Activated CD4-positive, CD25-positive, alpha-beta regulatory T cell (primary cell): Measurements from ENCODE around the gene SLC37A3.
A peak's percentile ranks its signal among the peaks of the same experiment; 100 is the strongest.
"Not testable (repeated sequence)": the region's sequence is repeated elsewhere in the genome, so short reads cannot be mapped to it uniquely, and the experiment has no call there.

Source experiments
- DNase-seq, 4 experiments: peaks; one replicate each; lab custom pipeline; 2025; lab: John Stamatoyannopoulos, UW

SLC37A3 gene, protein sequence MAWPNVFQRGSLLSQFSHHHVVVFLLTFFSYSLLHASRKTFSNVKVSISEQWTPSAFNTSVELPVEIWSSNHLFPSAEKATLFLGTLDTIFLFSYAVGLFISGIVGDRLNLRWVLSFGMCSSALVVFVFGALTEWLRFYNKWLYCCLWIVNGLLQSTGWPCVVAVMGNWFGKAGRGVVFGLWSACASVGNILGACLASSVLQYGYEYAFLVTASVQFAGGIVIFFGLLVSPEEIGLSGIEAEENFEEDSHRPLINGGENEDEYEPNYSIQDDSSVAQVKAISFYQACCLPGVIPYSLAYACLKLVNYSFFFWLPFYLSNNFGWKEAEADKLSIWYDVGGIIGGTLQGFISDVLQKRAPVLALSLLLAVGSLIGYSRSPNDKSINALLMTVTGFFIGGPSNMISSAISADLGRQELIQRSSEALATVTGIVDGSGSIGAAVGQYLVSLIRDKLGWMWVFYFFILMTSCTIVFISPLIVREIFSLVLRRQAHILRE

DNA sequence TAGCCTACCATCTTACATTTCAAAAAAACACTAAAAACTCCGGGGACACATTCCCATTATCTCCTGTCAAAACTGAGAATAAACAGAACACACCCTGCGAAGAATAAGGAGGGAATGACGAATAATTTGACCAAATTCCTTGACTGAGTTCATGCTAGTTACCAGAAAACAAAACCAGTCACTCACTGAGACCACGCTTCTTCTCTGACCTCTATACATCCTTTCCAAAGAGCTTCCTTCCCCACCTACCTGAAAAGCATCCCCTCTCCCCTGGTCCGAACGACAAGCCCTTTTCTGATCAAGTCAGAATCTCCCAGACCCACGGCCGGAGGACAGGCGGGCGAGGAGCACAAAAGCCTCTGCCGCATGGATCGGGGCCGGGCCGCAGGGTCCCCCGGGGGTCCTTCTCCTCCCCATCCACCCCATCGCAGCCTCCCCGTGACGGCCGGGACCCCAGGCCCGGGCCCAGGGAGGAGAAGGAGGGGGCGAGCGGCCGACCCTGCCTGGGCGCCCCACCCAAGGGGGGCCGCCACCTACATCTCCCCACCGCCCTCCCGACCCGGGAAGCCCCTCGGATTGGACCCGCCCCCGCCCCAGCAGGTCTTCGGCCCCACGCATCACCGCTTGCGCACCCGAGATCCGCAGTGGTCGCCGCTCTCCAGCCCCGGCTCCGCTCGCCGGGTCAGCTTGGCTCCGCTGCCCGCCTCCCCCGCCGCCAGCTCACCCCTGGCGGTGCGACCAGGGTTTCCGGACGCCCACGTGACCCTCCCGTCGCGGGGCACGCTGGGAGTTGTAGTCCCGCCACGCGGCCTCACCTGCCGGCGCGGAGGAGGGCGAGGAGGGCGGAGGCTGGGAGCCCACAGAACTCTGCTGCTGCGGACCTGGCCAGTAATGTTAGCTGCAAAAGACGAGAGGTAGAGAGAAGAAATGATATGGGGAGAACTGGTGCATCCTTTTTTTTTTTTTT, at the start of gene SLC37A3:
Gene SLC37A3, minus strand, starts transcription at position 747 of the 967 bp plus-strand sequence. CDS start 16,004 bp downstream, outside the sequence.
- peak; percentile 78 to 82 (median 80) for DNase-seq

DNA sequence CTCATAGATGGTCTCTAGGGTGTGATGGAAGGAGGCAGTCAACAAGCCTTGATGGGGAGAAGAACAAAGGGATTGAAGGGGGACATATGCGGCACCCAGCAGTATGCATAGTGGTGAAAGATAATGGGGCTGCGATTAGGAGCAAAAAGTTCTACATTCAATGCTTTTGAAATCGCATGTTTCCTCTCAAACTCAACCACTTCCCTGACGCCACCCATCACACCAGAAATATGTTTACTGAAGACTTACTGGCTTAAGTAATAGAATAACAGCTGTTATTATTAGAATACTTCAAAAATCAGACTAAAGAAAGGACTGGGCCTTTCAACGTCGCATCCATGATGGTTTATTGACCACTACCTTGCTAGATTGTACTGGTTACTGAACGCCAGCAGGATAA, 49.5 kb upstream of the SLC37A3 start:
- DNase-seq: no peak

- DNase-seq: no peak
Observed at GRCh38 chr7:140446467-140446866, 48.1 kb upstream of the SLC37A3 start.

DNA sequence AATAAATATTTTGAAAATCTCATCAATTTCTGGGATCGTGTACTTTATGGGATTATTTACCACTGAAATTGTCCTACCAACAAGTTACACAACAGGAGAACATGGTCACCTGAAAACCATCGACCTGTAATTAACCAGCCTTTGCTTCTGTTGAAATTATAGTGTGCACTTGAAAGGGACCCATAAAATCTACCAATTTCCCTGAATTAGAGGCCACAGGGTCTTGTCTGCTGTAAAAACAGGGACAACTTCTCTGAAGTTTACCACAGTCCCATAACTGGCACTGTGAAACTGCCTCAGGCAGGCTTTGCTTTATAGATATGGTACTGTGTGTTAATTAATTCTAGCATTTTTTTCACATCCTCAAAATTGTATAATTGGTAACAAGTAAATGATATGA, 43.2 kb upstream of the SLC37A3 start:
- DNase-seq: no peak

GRCh38 chr7:140440593-140440992, 42.3 kb upstream of the SLC37A3 start:
- DNase-seq: no peak

GRCh38 chr7:140439359-140439758, 41.0 kb upstream of the SLC37A3 start:
- DNase-seq: no peak

GRCh38 chr7:140435252-140435895, 37.0 kb upstream of the SLC37A3 start:
- DNase-seq: no peak

DNA sequence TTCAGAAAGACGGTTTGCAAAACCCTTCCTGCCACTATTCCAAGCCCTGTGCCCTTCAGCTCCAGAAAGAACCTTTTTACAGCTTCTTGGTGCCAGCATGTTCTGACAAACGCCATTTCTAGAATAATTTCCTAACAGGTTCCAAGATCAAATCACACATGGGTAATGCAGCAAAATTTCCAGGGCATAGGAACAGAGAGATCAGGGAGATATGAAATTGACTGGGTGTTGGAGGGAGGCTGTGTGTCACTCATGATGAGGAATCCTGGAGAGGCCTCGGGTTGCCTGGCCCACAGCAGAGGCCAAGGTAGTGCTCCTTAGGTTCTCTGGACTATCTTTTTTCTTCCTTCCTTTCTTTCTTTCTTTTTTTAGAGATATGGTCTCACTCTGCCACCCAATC, 35.1 kb upstream of the SLC37A3 start:
- no peak for DNase-seq

DNA sequence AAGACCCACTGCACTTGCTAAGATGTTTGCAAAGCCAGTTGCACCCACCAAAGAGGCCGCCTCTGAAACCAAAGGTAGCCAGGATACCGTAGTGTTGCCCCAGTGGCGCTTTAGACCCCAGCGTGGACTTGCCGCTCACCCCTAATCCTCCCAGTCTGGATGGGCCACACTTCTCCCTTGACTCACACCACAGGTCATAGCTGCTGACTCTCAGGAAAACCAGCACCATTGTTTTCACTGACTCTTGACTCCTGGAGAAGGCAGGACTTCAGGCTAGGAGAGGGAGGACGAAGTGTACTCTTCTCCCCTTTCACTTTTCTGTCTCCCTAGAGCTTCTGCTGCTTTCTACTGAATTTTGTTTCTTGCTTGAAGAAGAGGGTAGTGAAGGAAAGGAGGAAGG, 27.8 kb upstream of the SLC37A3 start:
- DNase-seq: no peak

GRCh38 chr7:140425718-140426117, 27.4 kb upstream of the SLC37A3 start:
- no peak for DNase-seq

- DNase-seq: no peak
Observed at GRCh38 chr7:140423501-140423900, 25.2 kb upstream of the SLC37A3 start.

GRCh38 chr7:140421521-140421920, 23.2 kb upstream of the SLC37A3 start:
- no peak for DNase-seq

DNA sequence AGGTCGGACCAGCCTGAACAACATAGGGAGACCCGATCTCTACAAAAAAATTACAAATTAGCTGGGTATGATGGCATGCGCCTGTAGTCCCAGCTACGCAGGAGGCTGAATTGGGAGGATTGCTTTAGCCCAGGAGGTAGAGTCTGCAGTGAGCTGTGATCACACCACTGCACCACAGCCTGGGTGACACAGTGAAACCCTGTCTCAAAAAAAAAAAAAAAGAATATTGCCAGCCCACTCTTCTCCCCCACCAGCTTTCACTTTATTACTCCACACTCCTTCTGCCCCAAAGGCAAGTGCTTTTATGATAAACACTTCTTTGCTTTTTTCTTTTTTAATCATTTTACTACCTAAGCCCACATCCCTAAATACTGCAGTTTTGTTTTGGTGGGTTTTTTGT, 20.3 kb upstream of the SLC37A3 start:
- no peak for DNase-seq

DNA sequence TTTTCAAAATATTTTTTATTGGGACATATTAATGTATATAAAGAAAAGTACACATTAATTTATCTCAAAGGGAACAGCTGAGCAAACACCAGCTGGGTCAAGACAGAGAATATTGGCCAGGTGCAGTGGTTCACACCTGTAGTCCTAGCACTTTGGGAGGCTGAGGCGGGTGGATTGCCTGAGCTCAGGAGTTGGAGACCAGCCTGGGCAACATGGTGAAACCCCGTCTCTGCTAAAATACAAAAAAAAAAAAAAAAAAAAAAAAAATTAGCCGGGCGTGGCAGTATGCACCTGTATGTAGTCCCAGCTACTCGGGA, 19.8 kb upstream of the SLC37A3 start:
- DNase-seq: not testable (repeated sequence)

DNA sequence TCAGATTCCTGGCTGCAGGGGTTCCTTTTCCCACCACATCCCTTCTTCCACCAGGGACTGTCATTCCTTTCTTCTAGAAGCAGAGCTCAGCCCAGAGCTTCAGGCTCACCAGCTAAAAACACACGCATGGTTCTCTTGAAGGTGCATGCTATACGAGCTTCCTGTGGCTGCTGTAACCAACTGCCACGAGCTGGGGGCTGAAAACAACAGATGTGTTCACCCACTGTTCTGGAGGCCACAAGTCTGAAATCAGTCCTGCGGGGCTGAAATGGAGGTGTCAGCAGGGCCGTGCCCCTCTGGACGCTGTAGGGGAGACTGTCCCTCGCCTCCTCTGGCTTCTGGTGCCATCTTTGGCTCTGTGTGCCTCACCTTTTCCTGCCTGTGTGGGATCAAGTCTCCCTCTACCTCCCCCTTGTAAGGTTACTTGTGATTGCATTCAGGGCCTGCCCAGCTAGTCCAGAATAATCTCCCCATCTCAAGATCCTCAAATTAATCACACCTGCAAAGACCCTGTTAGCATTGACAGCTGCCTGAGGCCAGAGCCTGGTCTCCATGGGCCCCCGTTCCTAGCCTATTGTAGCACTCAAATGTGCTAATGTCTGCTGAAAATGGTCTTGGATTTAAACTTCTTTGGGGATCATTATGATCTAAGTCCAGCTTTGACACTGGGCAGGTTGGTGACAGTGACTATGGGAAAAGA, 19.3 kb upstream of the SLC37A3 start:
- DNase-seq: no peak

GRCh38 chr7:140416560-140416959, 18.2 kb upstream of the SLC37A3 start:
- DNase-seq: no peak

DNA sequence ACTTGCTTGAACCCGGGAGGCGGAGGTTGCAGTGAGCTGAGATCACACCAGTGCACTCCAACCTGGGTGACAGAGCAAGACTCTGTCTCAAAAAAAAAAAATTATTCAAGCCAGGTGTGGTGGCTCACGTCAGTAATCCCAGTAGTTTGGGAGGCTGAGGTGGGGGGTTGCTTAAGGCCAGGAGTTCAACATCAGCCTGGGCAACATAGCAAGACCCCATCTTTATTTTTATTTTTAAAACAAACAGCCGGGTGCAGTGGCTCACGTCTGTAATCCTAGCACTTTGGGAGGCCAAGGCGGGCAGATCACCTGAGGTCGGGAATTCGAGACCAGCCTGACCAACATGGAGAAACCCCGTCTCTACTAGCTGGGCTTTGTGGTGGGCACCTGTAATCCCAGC, 17.5 kb upstream of the SLC37A3 start:
- DNase-seq: not testable (repeated sequence)

- DNase-seq: no peak
Observed at GRCh38 chr7:140415361-140415760, 17.0 kb upstream of the SLC37A3 start.

GRCh38 chr7:140404565-140405065, 6.3 kb upstream of the SLC37A3 start:
- no peak for DNase-seq

- DNase-seq: peak in 3 of 4 experiments; percentile 13 to 17 (median 14)
Observed at GRCh38 chr7:140403878-140404564, 5.7 kb upstream of the SLC37A3 start, which contains the start of gene RAB19. Gene RAB19, plus strand, starts transcription at chr7:140404058. Its CDS starts 3,589 bp downstream, at chr7:140407647.
